ENCODE data around the gene RALGAPB.
"Not testable (repeated sequence)": the region's sequence is repeated elsewhere in the genome, so short reads cannot be mapped to it uniquely, and the experiment has no call there.

Gene RALGAPB

DNA sequence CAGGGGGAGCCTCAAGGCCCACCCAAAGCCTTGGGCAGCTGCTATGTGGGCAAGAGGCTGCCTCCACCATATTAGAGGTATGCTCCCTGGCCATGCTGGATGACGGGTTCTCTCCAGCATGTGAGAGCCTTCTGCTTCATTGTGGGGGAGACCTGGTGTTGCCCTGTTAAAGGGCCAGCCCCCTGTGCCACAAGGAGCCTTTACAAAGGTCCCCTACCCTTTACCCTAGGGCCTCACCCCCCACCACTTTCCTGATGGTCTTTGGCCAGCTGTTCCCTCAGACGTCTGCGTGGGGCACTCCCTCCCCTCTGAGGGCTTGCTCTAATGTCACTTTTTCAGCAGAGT, 113.5 kb downstream of the RALGAPB start:
- peaks cover 7% of the 10 kb centered on the region; the same call in 1 of the 2 replicates for H3K4me1 ChIP-seq (ENCODE audit: control insufficient read depth, insufficient read depth, low read length)
- no peaks in the 10 kb centered on the region for H3K9me3 ChIP-seq (ENCODE audit: control insufficient read depth, insufficient read depth, low read length)
- no peak overlapping the region for H3K27ac ChIP-seq (ENCODE audit: low read depth, low read length)
- H3K36me3 ChIP-seq (ENCODE audit: control insufficient read depth, insufficient read depth, low read length): no peaks in the 10 kb centered on the region
- H3K4me3 ChIP-seq (ENCODE audit: low read depth, low read length): no peak overlapping the region
- no peak overlapping the region for H3K9ac ChIP-seq (ENCODE audit: low read depth, low read length)
- H3K27me3 ChIP-seq (ENCODE audit: control insufficient read depth, insufficient read depth, low read length): no peaks in the 10 kb centered on the region

DNA sequence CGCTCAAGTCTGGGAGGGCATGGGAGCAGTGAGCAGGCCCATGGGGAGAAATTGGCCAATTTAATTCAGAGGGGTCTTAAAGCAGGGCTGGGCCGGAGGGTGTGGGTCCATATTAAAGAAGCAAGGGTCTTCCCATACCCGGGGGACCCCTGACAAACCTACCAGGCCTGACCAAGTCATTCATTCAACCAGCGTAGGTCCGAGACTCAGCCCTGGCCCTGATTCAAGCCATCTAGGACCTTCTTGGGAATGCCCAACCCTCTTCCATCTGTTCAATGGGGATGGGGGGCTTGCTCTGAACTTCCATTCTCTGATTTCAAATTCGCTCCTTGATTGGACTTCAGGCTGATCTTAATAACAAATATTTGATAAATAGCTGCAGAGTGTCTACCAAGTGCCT, 115.7 kb downstream of the RALGAPB start:
- Histone ChIP-seq H3K4me1 (ENCODE audit: control insufficient read depth, insufficient read depth, low read length) (peaks cover 14% of the 10 kb centered on the region), H3K36me3 (ENCODE audit: control insufficient read depth, insufficient read depth, low read length) (no peaks in the 10 kb centered on the region), H3K4me3 (ENCODE audit: low read depth, low read length) (no peak overlapping the region), H3K27me3 (ENCODE audit: control insufficient read depth, insufficient read depth, low read length) (no peaks in the 10 kb centered on the region), H3K27ac (ENCODE audit: low read depth, low read length) (no peak overlapping the region), H3K9me3 (ENCODE audit: control insufficient read depth, insufficient read depth, low read length) (no peaks in the 10 kb centered on the region), H3K9ac (ENCODE audit: low read depth, low read length) (no peak overlapping the region)

DNA sequence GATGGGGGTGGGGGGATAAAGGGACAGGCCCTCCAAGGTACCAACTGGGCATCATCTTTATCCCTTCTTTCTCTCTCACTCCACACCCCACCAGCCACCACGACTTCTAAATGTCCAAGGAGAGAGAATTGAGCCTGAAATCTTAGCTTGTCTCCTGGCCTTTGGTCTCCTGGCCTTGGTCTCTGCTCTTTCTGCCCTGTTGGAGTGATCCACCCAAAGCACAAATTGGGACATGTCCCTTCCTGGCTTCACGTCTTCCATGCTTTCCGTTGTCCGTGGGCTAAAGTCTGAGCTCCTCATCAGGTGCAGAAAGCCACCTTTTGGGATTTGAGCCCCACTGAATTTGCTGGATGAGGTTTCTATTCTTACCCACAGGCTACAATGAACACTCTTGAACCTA, 116.7 kb downstream of the RALGAPB start:
- Histone ChIP-seq H3K27ac (ENCODE audit: low read depth, low read length) (no peak overlapping the region), H3K4me3 (ENCODE audit: low read depth, low read length) (no peak overlapping the region), H3K4me1 (ENCODE audit: control insufficient read depth, insufficient read depth, low read length) (peaks cover 14% of the 10 kb centered on the region), H3K9ac (ENCODE audit: low read depth, low read length) (no peak overlapping the region), H3K36me3 (ENCODE audit: control insufficient read depth, insufficient read depth, low read length) (no peaks in the 10 kb centered on the region), H3K27me3 (ENCODE audit: control insufficient read depth, insufficient read depth, low read length) (no peaks in the 10 kb centered on the region), H3K9me3 (ENCODE audit: control insufficient read depth, insufficient read depth, low read length) (no peaks in the 10 kb centered on the region)

DNA sequence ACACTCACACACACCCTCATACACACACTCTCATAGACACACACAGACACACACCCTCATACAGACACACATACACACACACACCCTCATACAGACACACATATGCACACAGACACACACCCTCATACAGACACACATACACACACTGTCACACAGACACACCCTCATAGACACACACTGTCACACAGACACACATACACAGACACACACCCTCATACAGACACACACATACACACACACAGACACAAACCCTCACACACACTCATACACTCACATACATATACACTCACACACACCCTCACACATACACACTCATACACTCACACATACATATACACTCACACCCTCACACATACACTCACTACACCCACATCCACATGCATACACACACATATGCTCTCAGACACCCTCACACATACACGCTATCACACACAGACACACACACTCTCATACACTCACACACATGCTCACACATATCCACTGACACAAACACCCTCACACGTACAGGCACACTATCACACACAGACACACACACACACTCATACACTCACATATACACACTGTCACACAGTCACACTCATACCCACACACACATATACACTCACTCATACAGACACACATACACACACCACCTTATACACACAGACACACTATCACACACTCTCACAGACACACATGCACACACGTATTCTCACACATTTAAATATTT, 117.5 kb downstream of the RALGAPB start:
- Histone ChIP-seq H3K27ac (ENCODE audit: low read depth, low read length) (no peak overlapping the region), H3K9ac (ENCODE audit: low read depth, low read length) (no peak overlapping the region), H3K9me3 (ENCODE audit: control insufficient read depth, insufficient read depth, low read length) (no peaks in the 10 kb centered on the region), H3K4me3 (ENCODE audit: low read depth, low read length) (no peak overlapping the region), H3K27me3 (ENCODE audit: control insufficient read depth, insufficient read depth, low read length) (no peaks in the 10 kb centered on the region), H3K36me3 (ENCODE audit: control insufficient read depth, insufficient read depth, low read length) (no peaks in the 10 kb centered on the region), H3K4me1 (ENCODE audit: control insufficient read depth, insufficient read depth, low read length) (peaks cover 14% of the 10 kb centered on the region)

DNA sequence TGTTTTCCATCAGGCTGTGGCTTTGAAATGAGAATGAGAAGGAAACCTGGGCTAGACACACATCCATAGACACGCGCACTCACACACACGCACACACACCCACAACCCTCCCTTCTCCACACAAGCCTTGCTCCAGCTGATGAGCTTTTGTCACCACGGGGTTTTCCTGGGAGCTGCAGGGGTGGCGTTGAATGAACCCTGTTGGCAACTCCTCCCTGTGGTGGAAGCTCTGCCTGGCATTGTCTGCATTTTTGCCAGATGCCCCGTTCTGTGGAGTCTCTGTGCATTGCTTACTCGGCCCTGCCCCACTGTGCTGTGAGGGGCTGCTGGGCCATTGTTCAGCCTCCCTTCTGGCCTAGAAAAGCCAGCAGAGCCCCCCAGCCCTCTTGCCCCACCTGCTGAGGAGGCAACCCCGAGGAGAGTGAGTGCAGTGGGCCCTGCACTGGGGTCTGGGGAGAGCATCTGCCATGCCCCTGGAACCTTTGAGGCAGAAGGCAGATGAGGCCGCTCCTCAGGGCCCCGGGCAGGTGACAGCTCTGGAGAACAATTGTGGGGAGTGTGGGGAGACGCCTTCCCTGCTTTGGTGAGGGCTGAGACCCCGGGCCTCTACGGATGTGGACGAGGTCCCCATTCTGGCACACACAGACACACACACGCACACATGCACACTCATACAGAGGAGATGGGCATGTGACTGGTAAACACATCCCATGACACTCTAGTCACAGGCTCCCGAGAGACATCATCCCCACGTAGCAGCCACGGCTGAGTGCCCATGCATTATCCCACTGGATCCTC, 118.2 kb downstream of the RALGAPB start:
- no peak overlapping the region for H3K27ac ChIP-seq (ENCODE audit: low read depth, low read length)
- H3K9me3 ChIP-seq (ENCODE audit: control insufficient read depth, insufficient read depth, low read length): no peaks in the 10 kb centered on the region
- no peaks in the 10 kb centered on the region for H3K27me3 ChIP-seq (ENCODE audit: control insufficient read depth, insufficient read depth, low read length)
- no peak overlapping the region for H3K4me3 ChIP-seq (ENCODE audit: low read depth, low read length)
- H3K36me3 ChIP-seq (ENCODE audit: control insufficient read depth, insufficient read depth, low read length): no peaks in the 10 kb centered on the region
- peaks cover 14% of the 10 kb centered on the region for H3K4me1 ChIP-seq (ENCODE audit: control insufficient read depth, insufficient read depth, low read length)
- H3K9ac ChIP-seq (ENCODE audit: low read depth, low read length): no peak overlapping the region

DNA sequence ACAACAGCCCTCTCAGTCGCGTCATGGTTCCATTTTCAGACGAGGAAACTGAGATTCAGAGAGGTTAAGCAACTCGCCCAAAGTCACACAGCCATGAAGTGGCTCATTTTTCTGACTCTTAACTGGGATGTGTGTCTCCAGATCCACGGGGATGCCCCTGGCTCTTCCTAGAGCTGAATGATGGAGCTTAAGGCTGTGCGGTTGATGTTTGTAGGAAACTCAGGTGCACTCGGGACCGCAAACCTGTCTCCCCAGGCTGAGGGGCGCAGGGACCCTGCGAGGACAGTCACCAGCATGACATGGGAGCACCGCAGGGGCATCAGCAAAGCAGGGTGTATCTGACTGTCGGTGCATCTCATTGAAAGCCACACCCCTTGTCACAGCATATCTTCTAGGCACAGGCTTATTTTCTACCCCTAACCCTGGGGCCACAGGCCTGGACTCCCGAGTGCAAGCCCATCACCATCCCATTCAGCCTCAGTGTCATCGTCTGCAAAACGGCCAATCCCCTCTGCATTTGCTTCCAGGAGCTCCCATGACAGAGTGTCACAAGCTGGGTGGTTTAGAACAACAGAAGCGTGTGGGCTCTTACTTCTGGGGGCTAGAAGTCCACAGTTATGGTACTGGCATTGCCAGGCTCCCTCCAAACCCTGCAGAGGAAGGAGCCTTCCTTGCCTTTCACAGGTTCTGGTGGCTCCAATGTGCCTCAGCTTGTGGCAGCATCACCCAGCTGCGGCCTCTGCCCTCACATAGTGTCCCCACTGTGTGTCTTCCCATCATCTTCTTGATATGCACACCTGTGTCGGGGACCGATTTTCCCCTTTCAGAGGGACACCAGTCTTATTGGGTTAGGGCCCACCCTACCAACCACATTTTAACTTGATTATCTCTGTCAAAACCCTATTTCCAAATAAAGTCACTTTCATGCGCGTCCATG, 119.1 kb downstream of the RALGAPB start:
- H3K9ac ChIP-seq (ENCODE audit: low read depth, low read length): no peak overlapping the region; the same call in 1 of the 2 replicates
- no peaks in the 10 kb centered on the region for H3K9me3 ChIP-seq (ENCODE audit: control insufficient read depth, insufficient read depth, low read length)
- no peaks in the 10 kb centered on the region for H3K36me3 ChIP-seq (ENCODE audit: control insufficient read depth, insufficient read depth, low read length)
- H3K4me1 ChIP-seq (ENCODE audit: control insufficient read depth, insufficient read depth, low read length): peaks cover 14% of the 10 kb centered on the region
- H3K27ac ChIP-seq (ENCODE audit: low read depth, low read length): peak overlapping the region; percentile 67
- H3K27me3 ChIP-seq (ENCODE audit: control insufficient read depth, insufficient read depth, low read length): no peaks in the 10 kb centered on the region
- no peak overlapping the region for H3K4me3 ChIP-seq (ENCODE audit: low read depth, low read length)

DNA sequence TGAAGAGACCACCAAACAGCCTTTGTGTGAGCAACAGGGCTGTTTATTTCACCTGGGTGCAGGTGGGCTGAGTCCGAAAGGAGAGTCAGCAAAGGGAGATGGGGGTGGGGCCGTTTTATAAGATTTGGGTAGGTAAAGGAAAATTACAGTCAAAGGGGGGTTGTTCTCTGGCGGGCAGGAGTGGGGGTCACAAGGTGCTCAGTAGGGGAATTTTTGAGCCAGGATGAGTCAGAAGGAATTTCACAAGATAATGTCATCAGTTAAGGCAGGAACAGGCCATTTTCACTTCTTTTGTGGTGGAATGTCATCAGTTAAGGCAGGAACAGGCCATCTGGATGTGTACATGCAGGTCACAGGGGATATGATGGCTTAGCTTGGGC, 119.8 kb downstream of the RALGAPB start:
- not testable (repeated sequence) for H3K9ac ChIP-seq (ENCODE audit: low read depth, low read length); H3K4me3 ChIP-seq (ENCODE audit: low read depth, low read length); H3K36me3 ChIP-seq (ENCODE audit: control insufficient read depth, insufficient read depth, low read length); H3K9me3 ChIP-seq (ENCODE audit: control insufficient read depth, insufficient read depth, low read length); H3K27me3 ChIP-seq (ENCODE audit: control insufficient read depth, insufficient read depth, low read length)
- H3K27ac ChIP-seq (ENCODE audit: low read depth, low read length): peak overlapping the region; percentile 67
- peaks cover 14% of the 10 kb centered on the region for H3K4me1 ChIP-seq (ENCODE audit: control insufficient read depth, insufficient read depth, low read length)

DNA sequence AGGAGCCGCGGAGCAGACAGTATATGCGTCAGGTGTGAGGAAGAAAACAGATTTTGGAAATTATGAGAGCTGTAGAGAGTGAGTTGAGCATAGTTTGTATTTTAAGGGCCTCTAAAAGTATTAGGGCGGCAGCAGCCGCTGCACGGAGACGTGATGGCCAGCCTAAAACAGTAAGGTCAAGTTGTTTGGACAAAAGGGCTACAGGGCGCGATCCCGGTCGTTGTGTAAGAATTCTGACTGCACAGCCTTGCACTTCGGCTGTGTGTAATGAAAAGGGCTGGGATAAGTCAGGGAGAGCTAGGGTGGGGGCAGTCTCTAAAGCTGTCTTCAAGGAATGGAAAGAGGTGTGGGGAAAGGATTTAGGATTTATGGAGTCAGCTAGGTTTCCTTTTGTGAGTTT, 121.6 kb downstream of the RALGAPB start:
- not testable (repeated sequence) for H3K27me3 ChIP-seq (ENCODE audit: control insufficient read depth, insufficient read depth, low read length); H3K4me3 ChIP-seq (ENCODE audit: low read depth, low read length); H3K27ac ChIP-seq (ENCODE audit: low read depth, low read length); H3K36me3 ChIP-seq (ENCODE audit: control insufficient read depth, insufficient read depth, low read length); H3K9ac ChIP-seq (ENCODE audit: low read depth, low read length); H3K9me3 ChIP-seq (ENCODE audit: control insufficient read depth, insufficient read depth, low read length)
- H3K4me1 ChIP-seq (ENCODE audit: control insufficient read depth, insufficient read depth, low read length): peaks cover 17% of the 10 kb centered on the region

DNA sequence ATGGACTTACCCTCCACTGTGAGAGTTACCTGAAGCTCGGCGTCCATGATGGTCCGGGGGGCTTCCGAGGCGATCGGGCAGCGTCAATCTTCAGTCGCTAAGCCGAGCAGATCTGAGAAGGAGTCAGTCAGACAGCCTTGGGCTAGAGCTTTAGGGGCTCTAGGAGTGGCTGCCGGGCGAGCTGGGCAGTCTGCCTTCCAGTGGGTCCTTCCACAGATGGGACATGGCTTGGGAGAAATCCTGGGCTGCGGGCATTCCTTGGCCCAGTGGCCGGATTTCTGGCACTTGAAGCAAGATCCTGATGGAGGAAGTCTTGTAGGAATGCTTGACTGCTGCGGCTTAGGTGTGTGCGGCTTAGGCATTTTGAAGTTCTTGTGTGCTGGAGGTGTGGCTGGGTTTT, 123.2 kb downstream of the RALGAPB start:
- not testable (repeated sequence) for H3K27ac ChIP-seq (ENCODE audit: low read depth, low read length); H3K9ac ChIP-seq (ENCODE audit: low read depth, low read length); H3K9me3 ChIP-seq (ENCODE audit: control insufficient read depth, insufficient read depth, low read length); H3K4me3 ChIP-seq (ENCODE audit: low read depth, low read length); H3K36me3 ChIP-seq (ENCODE audit: control insufficient read depth, insufficient read depth, low read length); H3K27me3 ChIP-seq (ENCODE audit: control insufficient read depth, insufficient read depth, low read length)
- H3K4me1 ChIP-seq (ENCODE audit: control insufficient read depth, insufficient read depth, low read length): peaks cover 27% of the 10 kb centered on the region

DNA sequence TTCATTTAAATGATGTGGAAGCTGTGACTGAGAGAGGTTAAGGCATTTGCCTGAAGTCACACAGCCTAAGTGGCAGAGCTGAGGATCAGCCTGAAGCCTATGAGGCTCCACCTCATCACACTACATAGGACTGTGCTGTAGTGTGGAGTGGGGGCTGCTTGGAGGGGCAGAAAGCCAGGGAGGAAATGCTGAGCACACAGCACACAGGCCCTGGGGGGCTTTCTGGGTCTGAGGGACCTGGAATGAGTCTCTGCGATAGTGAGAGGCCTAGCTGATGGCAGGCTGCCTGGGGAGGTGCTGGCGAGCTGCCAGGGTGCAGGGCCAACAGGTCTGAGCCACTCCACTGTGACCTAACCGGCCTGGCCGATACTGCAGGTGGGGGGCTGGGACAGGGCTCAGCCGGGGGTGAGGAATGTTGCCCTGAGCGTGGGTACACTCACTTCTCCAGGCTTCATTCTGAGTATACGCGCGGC, 126.8 kb downstream of the RALGAPB start:
- Histone ChIP-seq H3K9me3 (ENCODE audit: control insufficient read depth, insufficient read depth, low read length) (no peaks in the 10 kb centered on the region; the same call in 1 of the 2 replicates), H3K4me3 (ENCODE audit: low read depth, low read length) (no peak overlapping the region), H3K9ac (ENCODE audit: low read depth, low read length) (no peak overlapping the region), H3K4me1 (ENCODE audit: control insufficient read depth, insufficient read depth, low read length) (peaks cover 19% of the 10 kb centered on the region), H3K36me3 (ENCODE audit: control insufficient read depth, insufficient read depth, low read length) (no peaks in the 10 kb centered on the region), H3K27ac (ENCODE audit: low read depth, low read length) (no peak overlapping the region), H3K27me3 (ENCODE audit: control insufficient read depth, insufficient read depth, low read length) (peaks cover 5% of the 10 kb centered on the region; the same call in 1 of the 2 replicates)
